COLO829 (cell line): Measurements from ENCODE around the gene CA7.
"Not testable (repeated sequence)": the region's sequence is repeated elsewhere in the genome, so short reads cannot be mapped to it uniquely, and the experiment has no call there.

Source experiments
- DNase-seq: peaks from one replicate; pipeline ENCODE4 v3.0.0; 2012; ENCODE audit warnings: low spot score

Gene CA7

GRCh38 chr16:66846831-66847230, 2.6 kb downstream of the CA7 start:
- DNase-seq: no peak

- no peak for DNase-seq
These were observed 3.4 kb downstream of the CA7 start for GRCh38 chr16:66847533-66848067.

- DNase-seq: no peak
These were observed 4.0 kb downstream of the CA7 start for GRCh38 chr16:66848172-66848571.

- DNase-seq: no peak
These were observed 4.8 kb downstream of the CA7 start for GRCh38 chr16:66849021-66849420.

- DNase-seq: no peak
These were observed 5.3 kb downstream of the CA7 start for GRCh38 chr16:66849549-66849948.

GRCh38 chr16:66850115-66850815, 6.1 kb downstream of the CA7 start:
- no peak for DNase-seq

- DNase-seq: no peak
These were observed 7.2 kb downstream of the CA7 start for GRCh38 chr16:66851166-66851964.

GRCh38 chr16:66853261-66854139, 9.3 kb downstream of the CA7 start:
- DNase-seq: no peak

- no peak for DNase-seq
These were observed 12.0 kb downstream of the CA7 start for GRCh38 chr16:66856184-66856730.

- DNase-seq: no peak
These were observed 12.6 kb downstream of the CA7 start for GRCh38 chr16:66856801-66857200.

- no peak for DNase-seq
These were observed 13.2 kb downstream of the CA7 start for GRCh38 chr16:66857437-66857836.

- DNase-seq: no peak
These were observed 14.7 kb downstream of the CA7 start for GRCh38 chr16:66858740-66859396.

GRCh38 chr16:66859397-66860068, 15.3 kb downstream of the CA7 start:
- DNase-seq: no peak

GRCh38 chr16:66862023-66862520, 17.9 kb downstream of the CA7 start:
- no peak for DNase-seq

- DNase-seq: no peak
These were observed 19.5 kb downstream of the CA7 start for GRCh38 chr16:66863707-66864106.

GRCh38 chr16:66869424-66869823, 25.2 kb downstream of the CA7 start:
- DNase-seq: no peak

- not testable (repeated sequence) for DNase-seq
These were observed 27.1 kb downstream of the CA7 start for GRCh38 chr16:66871363-66871762.

- no peak for DNase-seq
These were observed 27.6 kb downstream of the CA7 start for GRCh38 chr16:66871840-66872239.

- no peak for DNase-seq
These were observed 28.3 kb downstream of the CA7 start for GRCh38 chr16:66872559-66872942.

GRCh38 chr16:66872943-66873684, 28.9 kb downstream of the CA7 start:
- peak; percentile 88 for DNase-seq
